Measurements from ENCODE around the gene MPPED1. TPM values are rescaled to one million over a fixed set of nuclear protein-coding genes. Genes with fewer than 3 reads are reported as not detected.

MPPED1 gene
- total RNA-seq, 1 experiment from 2014 or later, result not detected

DNA sequence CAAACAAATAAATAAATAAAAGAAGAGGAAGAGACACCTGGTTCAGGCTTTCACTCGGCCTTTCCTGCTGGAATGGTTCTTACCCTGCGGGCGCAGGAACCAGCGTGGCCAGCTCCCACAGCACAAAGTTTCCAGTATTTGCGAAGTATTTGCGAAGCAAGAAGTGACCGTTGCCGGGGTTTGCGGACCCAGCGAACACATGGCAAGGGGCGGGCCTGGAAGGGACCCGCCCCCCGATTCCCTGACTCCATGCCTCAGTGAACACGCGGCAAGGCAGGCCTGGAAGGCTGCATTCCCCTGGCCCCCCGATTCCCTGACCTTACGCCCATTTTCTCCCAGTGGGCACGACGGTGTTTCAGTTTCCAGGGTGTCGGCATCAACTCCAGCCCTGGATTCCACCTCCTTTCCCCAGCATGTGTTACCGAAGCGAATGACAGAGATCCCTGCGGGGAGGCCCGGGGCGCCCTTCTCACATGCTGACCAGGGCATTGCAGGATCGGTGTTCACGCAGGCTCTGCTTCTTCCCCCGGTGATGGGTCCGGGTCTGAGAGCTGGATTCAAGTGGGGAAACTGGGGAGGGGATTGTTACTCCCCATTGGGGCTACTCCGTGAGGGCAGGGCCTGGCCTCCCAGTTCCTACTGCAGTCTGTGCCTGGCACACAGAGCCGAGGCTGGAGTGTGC, 102.8 kb downstream of the MPPED1 start:
- H3K4me1 Mint-ChIP-seq (ENCODE audit: low read depth, unreplicated experiment), result no peaks in the 10 kb centered on the region
- CTCF ChIA-PET, result no interaction called here

DNA sequence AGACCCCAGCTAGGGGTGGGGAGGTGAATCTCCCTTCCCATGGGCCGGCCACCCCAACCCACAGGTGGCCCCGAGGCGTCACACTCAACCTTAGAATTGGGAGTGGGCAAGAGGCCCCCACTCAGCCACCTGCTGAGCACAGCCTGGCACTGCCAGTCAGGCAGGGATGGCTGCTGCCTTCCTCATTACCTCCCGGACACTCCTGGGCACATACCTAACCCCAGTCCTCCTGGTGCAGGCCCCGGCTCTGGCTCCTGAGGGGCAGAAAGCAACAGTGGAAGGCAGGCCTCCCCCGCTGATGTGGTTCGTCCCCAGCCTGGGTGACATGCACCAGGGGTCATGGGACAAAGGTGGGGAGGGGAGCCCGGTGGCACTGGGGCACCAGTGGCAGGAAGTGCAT, 103.6 kb downstream of the MPPED1 start:
- TF ChIP-seq, protein P1, sequence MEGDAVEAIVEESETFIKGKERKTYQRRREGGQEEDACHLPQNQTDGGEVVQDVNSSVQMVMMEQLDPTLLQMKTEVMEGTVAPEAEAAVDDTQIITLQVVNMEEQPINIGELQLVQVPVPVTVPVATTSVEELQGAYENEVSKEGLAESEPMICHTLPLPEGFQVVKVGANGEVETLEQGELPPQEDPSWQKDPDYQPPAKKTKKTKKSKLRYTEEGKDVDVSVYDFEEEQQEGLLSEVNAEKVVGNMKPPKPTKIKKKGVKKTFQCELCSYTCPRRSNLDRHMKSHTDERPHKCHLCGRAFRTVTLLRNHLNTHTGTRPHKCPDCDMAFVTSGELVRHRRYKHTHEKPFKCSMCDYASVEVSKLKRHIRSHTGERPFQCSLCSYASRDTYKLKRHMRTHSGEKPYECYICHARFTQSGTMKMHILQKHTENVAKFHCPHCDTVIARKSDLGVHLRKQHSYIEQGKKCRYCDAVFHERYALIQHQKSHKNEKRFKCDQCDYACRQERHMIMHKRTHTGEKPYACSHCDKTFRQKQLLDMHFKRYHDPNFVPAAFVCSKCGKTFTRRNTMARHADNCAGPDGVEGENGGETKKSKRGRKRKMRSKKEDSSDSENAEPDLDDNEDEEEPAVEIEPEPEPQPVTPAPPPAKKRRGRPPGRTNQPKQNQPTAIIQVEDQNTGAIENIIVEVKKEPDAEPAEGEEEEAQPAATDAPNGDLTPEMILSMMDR (IDR thresholded peaks at IDR 0.05; ENCODE audit: unreplicated experiment), result no peak
- Mint-ChIP-seq H3K27me3 (ENCODE audit: unreplicated experiment) (peaks cover 88% of the 10 kb centered on the region), H3K9me3 (ENCODE audit: low read depth, unreplicated experiment) (no peaks in the 10 kb centered on the region), H3K36me3 (ENCODE audit: insufficient read depth, unreplicated experiment) (no peaks in the 10 kb centered on the region), H3K4me3 (ENCODE audit: low read depth, unreplicated experiment) (no peak overlapping the region), H3K4me1 (ENCODE audit: low read depth, unreplicated experiment) (no peaks in the 10 kb centered on the region), H3K27ac (ENCODE audit: unreplicated experiment) (no peak overlapping the region)
- no TSS peak for BruUV-seq (replicated peaks)
- intact Hi-C loops (cut with micrococcal nuclease; ENCODE audit: unreplicated experiment), result no loop called here
- DNase-seq, result no peak
- CTCF ChIA-PET, result no interaction called here

More for the DNA sequence above, 102.8 kb downstream of the MPPED1 start:
- intact Hi-C loops (cut with micrococcal nuclease; ENCODE audit: unreplicated experiment), result no loop called here
- no peaks in the 10 kb centered on the region for H3K9me3 Mint-ChIP-seq (ENCODE audit: low read depth, unreplicated experiment)
- DNase-seq, result no peak
- H3K4me3 Mint-ChIP-seq (ENCODE audit: low read depth, unreplicated experiment), result no peak overlapping the region
- H3K27ac Mint-ChIP-seq (ENCODE audit: unreplicated experiment), result no peak overlapping the region
- no peaks in the 10 kb centered on the region for H3K36me3 Mint-ChIP-seq (ENCODE audit: insufficient read depth, unreplicated experiment)
- peaks cover 86% of the 10 kb centered on the region for H3K27me3 Mint-ChIP-seq (ENCODE audit: unreplicated experiment)
- BruUV-seq (replicated peaks), result no TSS peak
- TF ChIP-seq, protein P1 (IDR thresholded peaks at IDR 0.05; ENCODE audit: unreplicated experiment), result no peak

DNA sequence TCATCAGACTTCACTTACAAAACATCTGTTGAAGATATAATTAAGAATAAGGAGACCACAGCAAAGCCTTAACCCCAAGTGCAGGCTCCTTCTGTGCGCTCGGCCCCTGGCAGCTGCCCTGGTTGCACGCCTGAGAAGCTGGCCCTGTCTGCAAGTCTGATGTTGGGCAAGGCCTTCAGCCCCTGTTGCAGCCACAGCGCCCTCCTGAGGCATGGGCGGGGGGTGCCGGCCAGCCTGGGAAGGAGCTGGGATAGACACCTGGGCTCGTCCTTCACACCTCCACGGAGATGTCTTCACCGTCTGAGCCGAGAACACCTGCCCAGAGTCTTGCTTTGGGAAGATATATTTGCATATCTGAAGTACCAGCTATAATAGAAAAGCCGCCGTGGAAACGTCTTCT, 104.1 kb downstream of the MPPED1 start:
- H3K36me3 Mint-ChIP-seq (ENCODE audit: insufficient read depth, unreplicated experiment), result no peaks in the 10 kb centered on the region
- intact Hi-C loops (cut with micrococcal nuclease; ENCODE audit: unreplicated experiment), result no loop called here
- no TSS peak for BruUV-seq (replicated peaks)
- no peak overlapping the region for H3K27ac Mint-ChIP-seq (ENCODE audit: unreplicated experiment)
- H3K9me3 Mint-ChIP-seq (ENCODE audit: low read depth, unreplicated experiment), result no peaks in the 10 kb centered on the region
- no peak for DNase-seq
- no peaks in the 10 kb centered on the region for H3K4me1 Mint-ChIP-seq (ENCODE audit: low read depth, unreplicated experiment)
- CTCF ChIA-PET, result no interaction called here
- no peak overlapping the region for H3K4me3 Mint-ChIP-seq (ENCODE audit: low read depth, unreplicated experiment)
- TF ChIP-seq, protein P1 (IDR thresholded peaks at IDR 0.05; ENCODE audit: unreplicated experiment), result no peak
- peaks cover 93% of the 10 kb centered on the region for H3K27me3 Mint-ChIP-seq (ENCODE audit: unreplicated experiment)

DNA sequence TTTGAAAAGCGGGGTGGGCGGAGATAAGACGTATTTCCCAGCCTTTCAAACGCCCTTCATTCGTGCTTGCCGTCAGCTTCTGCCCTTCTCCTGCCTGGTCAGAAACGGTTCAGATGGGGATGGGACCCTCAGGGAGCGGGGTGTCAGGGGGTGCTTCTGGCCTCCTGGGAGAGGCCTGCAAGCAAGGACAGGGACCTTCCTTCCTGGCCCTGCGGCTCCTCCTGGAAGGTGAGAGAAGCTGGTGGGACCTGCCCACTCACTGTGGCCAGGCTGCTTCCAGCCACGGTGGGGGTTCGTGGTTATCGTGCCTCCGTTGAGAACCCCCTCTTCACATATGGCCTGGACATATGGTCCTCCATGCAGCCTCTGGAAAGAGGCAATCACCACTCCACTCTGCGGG, 104.6 kb downstream of the MPPED1 start:
- Mint-ChIP-seq H3K27me3 (ENCODE audit: unreplicated experiment) (peaks cover 92% of the 10 kb centered on the region), H3K4me3 (ENCODE audit: low read depth, unreplicated experiment) (no peak overlapping the region), H3K27ac (ENCODE audit: unreplicated experiment) (no peak overlapping the region), H3K36me3 (ENCODE audit: insufficient read depth, unreplicated experiment) (no peaks in the 10 kb centered on the region), H3K4me1 (ENCODE audit: low read depth, unreplicated experiment) (no peaks in the 10 kb centered on the region), H3K9me3 (ENCODE audit: low read depth, unreplicated experiment) (no peaks in the 10 kb centered on the region)
- CTCF ChIA-PET, result no interaction called here
- TF ChIP-seq, protein P1 (IDR thresholded peaks at IDR 0.05; ENCODE audit: unreplicated experiment), result no peak
- intact Hi-C loops (cut with micrococcal nuclease; ENCODE audit: unreplicated experiment), result no loop called here
- BruUV-seq (replicated peaks), result no TSS peak
- DNase-seq, result no peak

Measured in Calu3 (cell line).